HEK293T (cell line): ENCODE data around the gene ZGPAT.

Experiments used
- CTCF ChIA-PET: fragments of 350-600 bp; formaldehyde crosslinking; extraction: SDS; loops from one replicate; lab custom pipeline; 2021; ENCODE audit warnings: antibody characterized with exemption, inconsistent platforms; lab: Yijun Ruan, JAX
- POLR2A ChIA-PET: fragments of 350-600 bp; formaldehyde crosslinking; extraction: SDS; loops from one replicate; lab custom pipeline; 2020; ENCODE audit warnings: antibody characterized with exemption, inconsistent platforms; lab: Yijun Ruan, JAX
- DNase-seq: peaks from one replicate; pipeline ENCODE4 v3.0.0; 2012; ENCODE audit warnings: mixed read lengths; ENCODE audit errors: extremely low spot score
- ARNT ChIP-seq: fragments of 450-650 bp; IDR thresholded peaks from 2 replicates; pipeline ENCODE4 v1.6.1; 2017; ENCODE audit warnings: mild to moderate bottlenecking
- BHLHE40 ChIP-seq: fragments of 450-650 bp; IDR thresholded peaks from 2 replicates; pipeline ENCODE4 v1.6.1; 2016; ENCODE audit warnings: mild to moderate bottlenecking, moderate library complexity, borderline replicate concordance
- CTBP1 ChIP-seq: fragments of 450-650 bp; IDR thresholded peaks from 2 replicates; pipeline ENCODE4 v1.6.1; 2016; ENCODE audit warnings: borderline replicate concordance
- ELF4 ChIP-seq: fragments of 450-650 bp; IDR thresholded peaks from 2 replicates; pipeline ENCODE4 v1.6.1; 2017; ENCODE audit warnings: antibody characterized with exemption
- FOXA1 ChIP-seq: fragments of 450-650 bp; IDR thresholded peaks from 2 replicates; pipeline ENCODE4 v1.6.1; 2016; ENCODE audit warnings: mild to moderate bottlenecking
- FOXK2 ChIP-seq: fragments of 450-650 bp; IDR thresholded peaks from 2 replicates; pipeline ENCODE4 v1.6.1; 2016; ENCODE audit warnings: mild to moderate bottlenecking
- FOXM1 ChIP-seq: fragments of 450-650 bp; IDR thresholded peaks from 2 replicates; pipeline ENCODE4 v1.6.1; 2017; ENCODE audit warnings: mild to moderate bottlenecking, borderline replicate concordance
- HDGF ChIP-seq: fragments of 450-650 bp; IDR thresholded peaks from 2 replicates; pipeline ENCODE4 v1.6.1; 2017; ENCODE audit warnings: antibody characterized with exemption, borderline replicate concordance
- L3MBTL2 ChIP-seq: fragments of 450-650 bp; conservative IDR thresholded peaks from 2 replicates; pipeline ENCODE4 v1.6.1; 2016; ENCODE audit warnings: mild to moderate bottlenecking
- LEF1 ChIP-seq: fragments of 450-650 bp; IDR thresholded peaks from 2 replicates; pipeline ENCODE4 v1.6.1; 2017; ENCODE audit warnings: mild to moderate bottlenecking, borderline replicate concordance
- NFRKB ChIP-seq: fragments of 450-650 bp; IDR thresholded peaks from 2 replicates; pipeline ENCODE4 v1.6.1; 2016; ENCODE audit warnings: mild to moderate bottlenecking, moderate library complexity
- PKNOX1 ChIP-seq: fragments of 450-650 bp; IDR thresholded peaks from 2 replicates; pipeline ENCODE4 v1.6.1; 2016
- SP1 ChIP-seq: fragments of 450-650 bp; IDR thresholded peaks from 2 replicates; pipeline ENCODE4 v1.6.1; 2017
- SUZ12 ChIP-seq: fragments of 450-650 bp; IDR thresholded peaks from 2 replicates; pipeline ENCODE4 v1.6.1; 2016; ENCODE audit warnings: mild to moderate bottlenecking
- TARDBP ChIP-seq: fragments of 450-650 bp; IDR thresholded peaks from 2 replicates; pipeline ENCODE4 v1.6.1; 2016
- ZNF384 ChIP-seq: fragments of 450-650 bp; IDR thresholded peaks from 2 replicates; pipeline ENCODE4 v1.6.1; 2016

ZGPAT gene

GRCh38 chr20:63694584-63695423 is 13.0 kb upstream of the ZGPAT start:
- no peak for TF ChIP-seq HDGF
- no peak for TF ChIP-seq TARDBP
- TF ChIP-seq SUZ12, result no peak
- no peak for TF ChIP-seq CTBP1
- TF ChIP-seq NFRKB, result no peak
- TF ChIP-seq FOXK2, result no peak
- no peak for TF ChIP-seq LEF1
- no peak for TF ChIP-seq PKNOX1
- TF ChIP-seq ELF4, result no peak
- TF ChIP-seq ARNT, result no peak
- no peak for TF ChIP-seq ZNF384
- no peak for TF ChIP-seq FOXA1
- no peak for TF ChIP-seq L3MBTL2
- no peak for TF ChIP-seq BHLHE40
- TF ChIP-seq FOXM1, result no peak
- no peak for TF ChIP-seq SP1
- POLR2A ChIA-PET, result interaction anchor here (1.5 kb wide), 1 partner anchor 8 kb away, joined by 5 read pairs; no protein-coding TSS in a partner anchor
- CTCF ChIA-PET, result no interaction called here
- DNase-seq, result no peak

- DNase-seq, result no peak
- TF ChIP-seq FOXK2, result no peak
- TF ChIP-seq TARDBP, result no peak
- TF ChIP-seq HDGF, result no peak
- TF ChIP-seq FOXA1, result no peak
- no peak for TF ChIP-seq ELF4
- no peak for TF ChIP-seq CTBP1
- TF ChIP-seq SUZ12, result no peak
- no peak for TF ChIP-seq ARNT
- no peak for TF ChIP-seq NFRKB
- TF ChIP-seq FOXM1, result no peak
- no peak for TF ChIP-seq PKNOX1
- POLR2A ChIA-PET, result interaction anchor here (1.1 kb wide), 1 partner anchor 69 kb away, joined by 3 read pairs; the partner anchor contains the start of gene GMEB2
- CTCF ChIA-PET, result no interaction called here
Measured at GRCh38 chr20:63695424-63696305, 12.2 kb upstream of the ZGPAT start.

GRCh38 chr20:63696306-63696627 is 11.6 kb upstream of the ZGPAT start:
- TF ChIP-seq BHLHE40 (no peak), HDGF (no peak), CTBP1 (no peak), FOXA1 (no peak), SP1 (no peak), ELF4 (no peak), ARNT (no peak)
- ChIA-PET POLR2A (interaction anchor here (1.1 kb wide), 1 partner anchor 69 kb away, joined by 3 read pairs; the partner anchor contains the start of gene GMEB2), CTCF (no interaction called here)
- no peak for DNase-seq

- no peak for TF ChIP-seq FOXA1
- TF ChIP-seq NFRKB, result no peak
- no peak for TF ChIP-seq TARDBP
- no peak for TF ChIP-seq FOXK2
- no peak for TF ChIP-seq PKNOX1
- no peak for TF ChIP-seq FOXM1
- no peak for TF ChIP-seq ELF4
- TF ChIP-seq CTBP1, result no peak
- TF ChIP-seq BHLHE40, result no peak
- TF ChIP-seq ARNT, result no peak
- no peak for TF ChIP-seq ZNF384
- no peak for TF ChIP-seq LEF1
- no peak for TF ChIP-seq SP1
- TF ChIP-seq SUZ12, result no peak
- POLR2A ChIA-PET, result no interaction called here
- no peak for DNase-seq
Measured at GRCh38 chr20:63696628-63697356, 11.0 kb upstream of the ZGPAT start, which contains the start of gene TNFRSF6B. Gene TNFRSF6B (plus strand): TSS chr20:63696652. CDS start chr20:63696768, 116 bp downstream.

GRCh38 chr20:63697357-63697867 is 10.4 kb upstream of the ZGPAT start:
- DNase-seq, result no peak
- POLR2A ChIA-PET, result no interaction called here
- no peak for TF ChIP-seq L3MBTL2
- TF ChIP-seq SUZ12, result no peak
- no peak for TF ChIP-seq NFRKB
- TF ChIP-seq ZNF384, result no peak
- TF ChIP-seq FOXA1, result no peak
- TF ChIP-seq SP1, result no peak
- no peak for TF ChIP-seq ARNT
- TF ChIP-seq BHLHE40, result no peak
- no peak for TF ChIP-seq CTBP1
- no peak for TF ChIP-seq LEF1
- no peak for TF ChIP-seq FOXK2
- TF ChIP-seq PKNOX1, result no peak
- no peak for TF ChIP-seq TARDBP
- no peak for TF ChIP-seq FOXM1
- no peak for TF ChIP-seq HDGF
- CTCF ChIA-PET, result no interaction called here

More at GRCh38 chr20:63696628-63697356, 11.0 kb upstream of the ZGPAT start, which contains the start of gene TNFRSF6B:
- CTCF ChIA-PET, result no interaction called here
